Measurements from ENCODE around the gene MMD2. TPM values are rescaled to one million over a fixed set of nuclear protein-coding genes. Genes with fewer than 3 reads are reported as not detected.

MMD2 gene
- total and polyA plus RNA-seq, 2 of the 8 experiments (the other 6 are each of a cell fraction or from before 2014, with no cell fraction given) = 0.14 TPM; not detected in 1

DNA sequence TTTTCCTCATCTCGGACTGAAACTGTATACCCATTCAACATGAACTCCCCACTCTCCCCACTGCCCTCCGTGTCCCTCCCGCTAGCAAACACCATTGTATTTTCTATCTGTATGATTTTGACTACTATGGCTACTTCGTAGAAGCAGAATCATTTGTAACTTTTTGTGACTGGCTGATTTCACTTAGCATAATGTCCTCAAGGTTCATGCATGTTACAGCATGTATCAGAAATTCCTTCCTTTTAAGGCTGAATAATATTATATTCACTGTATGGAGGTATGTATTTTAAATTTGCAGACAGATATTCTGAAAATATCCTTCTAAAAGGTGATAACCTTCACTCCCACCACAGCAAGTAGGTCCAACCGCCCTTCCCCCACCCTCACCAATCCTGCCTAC is 42.9 kb upstream of the MMD2 start:
- WGBS, 2 experiments (ENCODE audit: extremely low coverage in 1 of 2, insufficient coverage in 1 of 2, insufficient read length in 1 of 2, insufficient replicate concordance in 2 of 2, low coverage in 1 of 2, low lambda C conversion rate in 2 of 2, missing lambda C conversion rate in 1 of 2) = 91% methylated on average over 5 of the region's 5 CpGs; no CpG with 5 or more reads in 1 of the 2 experiments
- Histone ChIP-seq H3K27me3 (replicated peaks in 1 of 4; ENCODE audit: control insufficient read depth in 3 of 4, extremely low read depth in 1 of 4, insufficient read depth in 3 of 4, low read length in 3 of 4) (no peaks in the 10 kb centered on the region), H3K27ac (ENCODE audit: low read depth, low read length) (no peak overlapping the region), H3K4me1 (replicated peaks in 1 of 4; ENCODE audit: control insufficient read depth in 3 of 4, insufficient read depth in 4 of 4, low read length in 3 of 4) (peaks cover 0 to 2% (median 0%) of the 10 kb centered on the region in 4 experiments; a peak in 2 of 7 replicates), H4K8ac (ENCODE audit: extremely low read depth, insufficient read depth, low read length) (no peak overlapping the region), H2AK5ac (ENCODE audit: low read depth, low read length) (no peak overlapping the region), H3K14ac (ENCODE audit: insufficient read length) (no peak overlapping the region), H3K4ac (replicated peaks; ENCODE audit: insufficient read length, low read depth, low read length) (no peak overlapping the region), H3K4me3 (ENCODE audit: extremely low read depth in 1 of 4, insufficient read depth in 2 of 4, low read depth in 3 of 4, low read length in 4 of 4) (no peak overlapping the region), H4K91ac (replicated peaks; ENCODE audit: insufficient read length, low read length) (no peak overlapping the region), H2BK5ac (ENCODE audit: low read depth, low read length) (no peak overlapping the region), H3K23ac (ENCODE audit: insufficient read length) (no peak overlapping the region), H3K18ac (ENCODE audit: extremely low read depth, low read length) (no peak overlapping the region), H3K56ac (replicated peaks; ENCODE audit: insufficient read length, low read depth, low read length) (no peak overlapping the region), H3K23me2 (ENCODE audit: low read depth, low read length) (no peaks in the 10 kb centered on the region), H3K9me3 (ENCODE audit: insufficient read depth in 2 of 2, low read depth in 1 of 2, low read length in 1 of 2) (no peaks in the 10 kb centered on the region), H2AFZ (ENCODE audit: low read length) (no peak overlapping the region), H3K79me1 (ENCODE audit: low read depth, low read length) (no peaks in the 10 kb centered on the region), H2BK15ac (ENCODE audit: low read length) (no peak overlapping the region), H2BK120ac (replicated peaks; ENCODE audit: low read depth, low read length) (no peak overlapping the region), H3K4me2 (ENCODE audit: insufficient read depth in 1 of 2, low read depth in 2 of 2, low read length in 2 of 2) (no peak overlapping the region), H3K9ac (replicated peaks in 1 of 4; ENCODE audit: extremely low read depth in 1 of 4, low read depth in 3 of 4, low read length in 3 of 4) (no peak overlapping the region), H2BK20ac (ENCODE audit: low read length) (no peak overlapping the region), H4K5ac (ENCODE audit: insufficient read length, low read depth, low read length) (no peak overlapping the region), H3K36me3 (ENCODE audit: control insufficient read depth in 2 of 4, insufficient read depth in 4 of 4, low read length in 3 of 4) (peaks cover 0 to 11% (median 1%) of the 10 kb centered on the region in 4 experiments; a peak in 2 of 8 replicates), H2BK12ac (ENCODE audit: low read depth, low read length) (no peak overlapping the region), H3K79me2 (ENCODE audit: control insufficient read depth in 1 of 2, insufficient read depth in 2 of 2, low read length in 2 of 2) (no peaks in the 10 kb centered on the region), H4K20me1 (replicated peaks in 1 of 2; ENCODE audit: control insufficient read depth in 1 of 2, insufficient read depth in 2 of 2, low read length in 2 of 2) (peaks cover 0 to 1% of the 10 kb centered on the region in 2 experiments)
- FAIRE-seq (no peak), DNase-seq (ENCODE audit: low read depth in 1 of 2, low spot score in 2 of 2) (no peak)
- CTCF ChIA-PET (ENCODE audit: partially characterized antibody) = no interaction called here
- POLR2A ChIA-PET (ENCODE audit: partially characterized antibody) = no interaction called here
- TF ChIP-seq SP2 (IDR thresholded peaks at IDR 0.05; ENCODE audit: low read length) = no peak
- no peak for TF ChIP-seq BRCA1 (IDR thresholded peaks at IDR 0.05; ENCODE audit: low read depth, low read length)
- TF ChIP-seq HDAC6 (IDR thresholded peaks at IDR 0.05; ENCODE audit: low read depth, low read length) = no peak
- TF ChIP-seq JUN (IDR thresholded peaks at IDR 0.05; ENCODE audit: low read depth, low read length) = no peak
- TF ChIP-seq, protein P1, sequence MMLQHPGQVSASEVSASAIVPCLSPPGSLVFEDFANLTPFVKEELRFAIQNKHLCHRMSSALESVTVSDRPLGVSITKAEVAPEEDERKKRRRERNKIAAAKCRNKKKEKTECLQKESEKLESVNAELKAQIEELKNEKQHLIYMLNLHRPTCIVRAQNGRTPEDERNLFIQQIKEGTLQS (IDR thresholded peaks at IDR 0.05; ENCODE audit: insufficient read depth, low read depth, low read length) = no peak
- no peak for TF ChIP-seq KDM1A (IDR thresholded peaks at IDR 0.05; ENCODE audit: borderline replicate concordance, low read length)
- TF ChIP-seq KDM4A (IDR thresholded peaks at IDR 0.05; ENCODE audit: low read depth, low read length, severe bottlenecking) = no peak
- no peak for TF ChIP-seq CHD1 (IDR thresholded peaks at IDR 0.05; ENCODE audit: low read depth, low read length)
- no peak for TF ChIP-seq SIX5 (IDR thresholded peaks at IDR 0.05; ENCODE audit: low read depth, low read length)
- no peak for TF ChIP-seq POLR2AphosphoS5 (IDR thresholded peaks at IDR 0.05; ENCODE audit: low read depth, low read length)
- TF ChIP-seq, protein P2, sequence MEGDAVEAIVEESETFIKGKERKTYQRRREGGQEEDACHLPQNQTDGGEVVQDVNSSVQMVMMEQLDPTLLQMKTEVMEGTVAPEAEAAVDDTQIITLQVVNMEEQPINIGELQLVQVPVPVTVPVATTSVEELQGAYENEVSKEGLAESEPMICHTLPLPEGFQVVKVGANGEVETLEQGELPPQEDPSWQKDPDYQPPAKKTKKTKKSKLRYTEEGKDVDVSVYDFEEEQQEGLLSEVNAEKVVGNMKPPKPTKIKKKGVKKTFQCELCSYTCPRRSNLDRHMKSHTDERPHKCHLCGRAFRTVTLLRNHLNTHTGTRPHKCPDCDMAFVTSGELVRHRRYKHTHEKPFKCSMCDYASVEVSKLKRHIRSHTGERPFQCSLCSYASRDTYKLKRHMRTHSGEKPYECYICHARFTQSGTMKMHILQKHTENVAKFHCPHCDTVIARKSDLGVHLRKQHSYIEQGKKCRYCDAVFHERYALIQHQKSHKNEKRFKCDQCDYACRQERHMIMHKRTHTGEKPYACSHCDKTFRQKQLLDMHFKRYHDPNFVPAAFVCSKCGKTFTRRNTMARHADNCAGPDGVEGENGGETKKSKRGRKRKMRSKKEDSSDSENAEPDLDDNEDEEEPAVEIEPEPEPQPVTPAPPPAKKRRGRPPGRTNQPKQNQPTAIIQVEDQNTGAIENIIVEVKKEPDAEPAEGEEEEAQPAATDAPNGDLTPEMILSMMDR (IDR thresholded peaks at IDR 0.05; ENCODE audit: control extremely low read depth in 1 of 3, insufficient read depth in 1 of 3, low read depth in 1 of 3, low read length in 3 of 3) = no peak
- no peak for TF ChIP-seq SP1 (IDR thresholded peaks at IDR 0.05; ENCODE audit: low read depth, low read length)
- no peak for TF ChIP-seq BACH1 (IDR thresholded peaks at IDR 0.05; ENCODE audit: low read length)

All from H1 (cell line).